Fibroblast of upper back skin (primary cell): ENCODE data around the gene ANKRD30B.
"Not testable (repeated sequence)": the region's sequence is repeated elsewhere in the genome, so short reads cannot be mapped to it uniquely, and the experiment has no call there.

Source experiments
- DNase-seq: peaks from one replicate; pipeline ENCODE4 v3.0.0-alpha.2; 2013

ANKRD30B gene

DNA sequence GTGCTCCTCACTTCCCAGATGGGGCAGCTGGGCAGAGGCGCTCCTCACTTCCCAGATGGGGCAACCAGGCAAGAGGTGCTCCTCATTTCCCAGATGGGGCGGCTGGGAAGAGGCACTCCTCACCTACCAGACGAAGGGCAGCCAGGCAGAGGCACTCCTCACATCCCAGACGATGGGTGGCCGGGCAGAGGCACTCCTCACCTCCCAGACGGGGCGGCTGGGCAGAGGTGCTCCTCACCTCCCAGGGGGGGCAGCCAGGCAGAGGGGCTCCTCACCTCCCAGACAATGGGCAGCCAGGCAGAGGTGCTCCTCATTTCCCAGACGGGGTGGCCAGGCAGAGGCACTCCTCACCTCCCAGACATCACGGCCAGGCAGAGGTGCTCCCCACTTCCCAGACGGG lies 110.5 kb downstream of the ANKRD30B start:
- DNase-seq, result not testable (repeated sequence)

DNA sequence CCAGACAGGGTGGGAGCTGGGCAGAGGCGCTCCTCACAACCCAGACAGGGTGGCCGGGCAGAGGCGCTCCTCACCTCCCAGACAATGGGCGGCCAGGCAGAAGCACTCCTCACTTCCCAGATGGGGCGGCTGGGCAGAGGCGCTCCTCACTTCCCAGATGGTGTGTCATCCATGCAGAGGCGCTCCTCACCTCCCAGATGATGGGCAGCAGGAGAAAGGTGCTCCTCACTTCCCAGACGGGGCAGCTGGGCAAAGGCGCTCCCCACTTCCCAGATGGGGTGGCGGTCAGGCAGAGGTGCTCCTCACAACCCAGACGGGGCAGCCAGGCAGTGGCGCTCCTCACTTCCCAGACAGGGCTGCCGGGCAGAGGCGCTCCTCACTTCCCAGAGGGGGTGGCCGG lies 112.0 kb downstream of the ANKRD30B start:
- not testable (repeated sequence) for DNase-seq

DNA sequence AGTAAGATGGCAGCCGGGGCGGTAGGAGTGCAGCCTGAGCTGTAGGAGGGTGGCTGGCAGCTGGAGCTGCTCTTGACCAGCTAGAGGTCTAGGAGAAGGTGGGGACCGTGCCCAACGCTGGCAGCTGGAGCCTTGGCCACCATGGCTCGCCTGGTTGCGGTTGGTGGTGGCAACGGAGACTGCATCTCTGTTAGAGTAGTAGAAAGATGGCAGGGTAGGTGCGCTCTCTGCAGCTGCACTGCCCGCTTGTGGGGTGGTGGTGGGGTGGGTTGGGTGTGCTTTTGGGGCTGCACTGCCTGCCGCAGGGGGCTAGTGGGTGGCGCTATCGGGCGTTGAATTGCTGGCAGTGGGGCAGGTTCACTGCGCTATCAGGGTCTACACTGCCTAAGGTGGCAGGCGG lies 118.5 kb downstream of the ANKRD30B start:
- not testable (repeated sequence) for DNase-seq

DNA sequence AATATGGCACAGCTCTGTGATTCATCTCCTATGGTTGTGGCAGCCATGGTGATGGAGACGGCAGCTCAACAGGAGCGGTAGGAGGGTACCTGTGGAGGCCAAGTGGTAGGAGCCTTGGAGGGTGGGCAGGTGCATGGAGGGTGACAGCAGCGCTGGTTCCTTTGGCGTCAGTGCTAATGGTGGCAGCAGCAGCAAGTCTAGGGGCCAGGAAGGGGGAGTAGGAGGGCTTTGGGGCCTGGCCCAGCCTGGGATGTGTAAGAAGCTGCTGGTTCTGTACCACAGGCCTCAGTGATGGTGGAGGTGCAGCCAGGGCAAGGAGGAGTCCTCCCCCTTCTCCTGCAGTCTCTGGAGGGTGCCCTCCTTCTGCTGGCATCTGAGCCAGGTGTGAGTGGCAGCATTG lies 120.0 kb downstream of the ANKRD30B start:
- not testable (repeated sequence) for DNase-seq

DNA sequence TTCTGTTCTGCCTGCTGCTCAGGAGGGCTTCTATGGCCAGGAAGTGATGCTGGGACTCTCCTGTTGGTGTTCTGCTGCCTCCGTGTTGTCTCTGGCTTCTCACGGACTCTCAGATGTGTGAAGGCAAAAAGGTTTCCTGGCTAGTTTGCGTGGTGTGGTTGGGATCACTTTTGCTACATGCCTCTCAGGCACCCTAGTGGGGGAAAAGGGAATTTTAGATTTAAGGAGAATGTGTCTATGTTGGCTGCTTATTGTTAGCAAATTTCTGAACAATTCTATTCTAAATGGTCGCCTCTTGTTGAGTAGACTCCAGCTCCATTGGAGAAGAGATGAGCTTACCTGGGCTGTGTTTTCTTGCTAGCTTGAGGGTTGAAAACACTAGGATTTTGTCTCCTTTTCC lies 120.9 kb downstream of the ANKRD30B start:
- DNase-seq, result peak; percentile 0

DNA sequence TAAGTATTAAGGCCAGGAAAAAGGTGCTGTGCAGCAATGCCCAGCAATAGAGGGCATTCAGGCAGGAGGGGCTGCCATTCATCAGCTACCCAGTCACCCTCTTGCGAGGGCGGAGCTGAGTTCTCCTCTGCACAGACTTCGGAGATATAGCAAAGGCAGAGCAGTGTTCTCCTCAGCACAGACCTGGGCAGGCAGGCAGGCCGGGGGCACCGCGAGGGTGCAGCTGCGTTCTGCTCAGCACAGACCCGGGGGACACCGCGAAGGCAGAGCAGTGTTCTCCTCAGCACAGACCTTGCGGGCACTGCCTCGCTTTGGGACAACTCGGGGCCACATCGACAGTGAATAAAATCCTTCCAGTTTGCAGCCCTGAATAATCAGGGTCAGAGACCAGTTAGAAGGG lies 130.9 kb downstream of the ANKRD30B start:
- not testable (repeated sequence) for DNase-seq

DNA sequence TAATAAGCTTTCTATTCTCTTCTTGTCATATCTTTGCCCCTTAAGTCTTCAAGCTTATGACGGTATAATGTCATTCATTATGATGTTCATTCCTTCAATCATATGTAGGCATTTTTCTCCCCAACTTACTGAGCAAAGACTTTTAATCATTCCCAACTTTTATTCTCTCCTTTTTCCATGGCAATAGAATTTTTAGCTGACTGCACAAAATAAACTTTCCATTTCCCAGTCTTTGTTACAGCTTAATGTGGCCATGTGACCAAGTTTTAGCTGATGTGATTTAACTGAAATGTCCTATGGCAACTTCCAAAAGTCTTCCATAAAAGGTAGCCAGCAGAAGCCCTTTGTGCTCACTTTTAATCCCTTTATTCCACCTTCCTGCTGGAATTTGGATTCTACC lies 152.5 kb downstream of the ANKRD30B start:
- DNase-seq, result no peak
